Lower leg skin (tissue), 4 donors: ENCODE results near the gene PNP. TPM values are rescaled to one million over a fixed set of nuclear protein-coding genes. Genes with fewer than 3 reads are reported as not detected.
"Not testable (repeated sequence)": the region's sequence is repeated elsewhere in the genome, so short reads cannot be mapped to it uniquely, and the experiment has no call there.

Experiments used
- DNase-seq, 2 donors: peaks; one replicate each; pipeline ENCODE4 v3.0.0-alpha.2; 2019; ENCODE audit warnings: low spot score in 2 of 2
- H3K4me3 ChIP-seq: fragments of 200-600 bp; sonication (generic); 2 replicates; pipeline ENCODE4 v1.5.1; 2017; ENCODE audit warnings: mild to moderate bottlenecking, low read depth; ENCODE audit not compliant: poor library complexity, severe bottlenecking
- CTCF ChIP-seq, 3 donors: fragments of 450-650 bp; IDR thresholded peaks; one replicate each; pipeline ENCODE4 v1.5.1; 2016; ENCODE audit warnings: antibody characterized with exemption in 3 of 3, mild to moderate bottlenecking in 3 of 3, moderate library complexity in 2 of 3
- POLR2A ChIP-seq, 2 donors: fragments of 450-650 bp; IDR thresholded peaks; one replicate each; pipeline ENCODE4 v1.6.1; 2016 to 2017; ENCODE audit warnings: antibody characterized with exemption in 2 of 2, mild to moderate bottlenecking in 1 of 2, moderate library complexity in 1 of 2
- WGBS, 2 donors: methylation state at CpG; one replicate each; pipeline ENCODE4 v1.1.5; 2018; 5-methylcytosine and 5-hydroxymethylcytosine counted together
- intact Hi-C: fragments of 100-400 bp; cut with DNase I; formaldehyde crosslinking; loops from one replicate; pipeline ENCODE4 v1.15.0; 2023; ENCODE audit warnings: low total_unique reads
- total RNA-seq, 4 donors: library from RNA; depleted of rRNA; stranded (reverse); fragments of >200 nt; gene quantifications; one replicate each; pipeline ENCODE4 v1.1.0, GENCODE V29; 2016

Gene PNP
- total RNA-seq, 4 donors from 2014 or later = 23.0 to 48.8 (median 36.2) TPM

- peak in 1 of 2 donors; percentile 1 for DNase-seq
- intact Hi-C loops = no loop called here
- 89 to 91% methylated on average over 2 of the region's 2 CpGs for WGBS, 2 donors
- no peak overlapping the region for H3K4me3 ChIP-seq
- TF ChIP-seq CTCF (IDR thresholded peaks at IDR 0.05) (no peak), POLR2A (IDR thresholded peaks at IDR 0.05) (no peak)
These were observed 27.7 kb upstream of the PNP start for GRCh38 chr14:20441461-20441860.

GRCh38 chr14:20443650-20444049, 25.6 kb upstream of the PNP start:
- intact Hi-C loops, DNase-seq, H3K4me3 ChIP-seq: not testable (repeated sequence)
- 67 to 90% methylated on average over 2 to 4 of the region's 4 CpGs for WGBS, 2 donors

- H3K4me3 ChIP-seq = no peak overlapping the region
- TF ChIP-seq POLR2A (IDR thresholded peaks at IDR 0.05) (no peak), CTCF (IDR thresholded peaks at IDR 0.05) (no peak)
- intact Hi-C loops = no loop called here
- 91 to 95% methylated on average over 5 of the region's 5 CpGs for WGBS, 2 donors
- DNase-seq = no peak
These were observed 22.3 kb upstream of the PNP start for GRCh38 chr14:20446889-20447288.

GRCh38 chr14:20452831-20453230, 16.4 kb upstream of the PNP start:
- 94 to 96% methylated on average over 8 of the region's 8 CpGs for WGBS, 2 donors
- DNase-seq, H3K4me3 ChIP-seq, intact Hi-C loops: not testable (repeated sequence)

GRCh38 chr14:20454516-20455354, 14.5 kb upstream of the PNP start, which contains the start of the genes APEX1 and OSGEP:
Gene APEX1, plus strand, starts transcription at chr14:20455226. Its CDS starts 420 bp downstream, at chr14:20455646.
Gene OSGEP, minus strand, starts transcription at chr14:20454812. Its CDS starts 129 bp downstream, at chr14:20454683.
- intact Hi-C loops = no loop called here
- 0 to 1% methylated on average over 46 to 54 of the region's 56 CpGs for WGBS, 2 donors
- no peak for TF ChIP-seq POLR2A (IDR thresholded peaks at IDR 0.05)
- no peak for TF ChIP-seq CTCF (IDR thresholded peaks at IDR 0.05)
- peak within 1 kb of the TSS; percentile 68 for H3K4me3 ChIP-seq
- DNase-seq = peak; percentile 99 to 100

GRCh38 chr14:20455355-20456300, 13.6 kb upstream of the PNP start:
- H3K4me3 ChIP-seq = peak overlapping the region; percentile 43
- WGBS, 2 donors = 1% methylated on average over 39 of the region's 39 CpGs
- intact Hi-C loops = no loop called here
- DNase-seq = no peak
- no peak for TF ChIP-seq POLR2A (IDR thresholded peaks at IDR 0.05)
- no peak for TF ChIP-seq CTCF (IDR thresholded peaks at IDR 0.05)
